COLO829 (cell line): ENCODE data around the gene HAPLN2.
"Not testable (repeated sequence)": the region's sequence is repeated elsewhere in the genome, so short reads cannot be mapped to it uniquely, and the experiment has no call there.

Experiments used
- DNase-seq: peaks from one replicate; pipeline ENCODE4 v3.0.0; 2012; ENCODE audit warnings: low spot score

HAPLN2 gene

GRCh38 chr1:156622581-156623297 lies 3.5 kb downstream of the HAPLN2 start:
- DNase-seq = no peak

- no peak for DNase-seq
Observed at GRCh38 chr1:156623946-156624813, 5.0 kb downstream of the HAPLN2 start.

GRCh38 chr1:156624814-156625435 lies 5.7 kb downstream of the HAPLN2 start:
- DNase-seq = no peak

GRCh38 chr1:156625436-156626078 lies 6.3 kb downstream of the HAPLN2 start:
- DNase-seq = no peak

- no peak for DNase-seq
Observed at GRCh38 chr1:156626079-156626438, 6.8 kb downstream of the HAPLN2 start.

- peak; percentile 72 for DNase-seq
Observed at GRCh38 chr1:156627313-156627880, 8.2 kb downstream of the HAPLN2 start.

GRCh38 chr1:156629823-156630449 lies 10.7 kb downstream of the HAPLN2 start:
- no peak for DNase-seq

- DNase-seq = not testable (repeated sequence)
Observed at GRCh38 chr1:156631152-156631551, 11.9 kb downstream of the HAPLN2 start.

- DNase-seq = no peak
Observed at GRCh38 chr1:156632355-156632754, 13.1 kb downstream of the HAPLN2 start.

GRCh38 chr1:156638189-156638985 lies 19.2 kb downstream of the HAPLN2 start:
- no peak for DNase-seq

- DNase-seq = no peak
Observed at GRCh38 chr1:156639601-156640101, 20.4 kb downstream of the HAPLN2 start.

- no peak for DNase-seq
Observed at GRCh38 chr1:156640842-156641706, 21.9 kb downstream of the HAPLN2 start.

- no peak for DNase-seq
Observed at GRCh38 chr1:156641761-156642264, 22.6 kb downstream of the HAPLN2 start, which contains the start of gene BCAN. Gene BCAN, plus strand, starts transcription at chr1:156642117. Its CDS starts 3,938 bp downstream, at chr1:156646055.

GRCh38 chr1:156642265-156643048 lies 23.2 kb downstream of the HAPLN2 start:
- DNase-seq = no peak

GRCh38 chr1:156643049-156643777 lies 24.0 kb downstream of the HAPLN2 start:
- DNase-seq = no peak

- DNase-seq = no peak
Observed at GRCh38 chr1:156643778-156644092, 24.5 kb downstream of the HAPLN2 start.

- no peak for DNase-seq
Observed at GRCh38 chr1:156644146-156644545, 24.9 kb downstream of the HAPLN2 start.

- DNase-seq = no peak
Observed at GRCh38 chr1:156644640-156645039, 25.4 kb downstream of the HAPLN2 start.
